HCT116 (cell line): ENCODE data around the gene SLC2A13. TPM values are rescaled to one million over a fixed set of nuclear protein-coding genes. Genes with fewer than 3 reads are reported as not detected.

ENCODE experiments used
- ATAC-seq: fragments of 200-7000 bp; cut with Tn5 transposase; 2 replicates; pipeline ENCODE4 v1.9.1; 2020; ENCODE audit warnings: mild to moderate bottlenecking, moderate library complexity
- BruUV-seq: library from RNA; stranded (reverse); fragments of 400-500 nt; replicated peaks from 2 replicates; lab custom pipeline; 2021; lab: Mats Ljungman, UMichigan
- CTCF ChIA-PET: fragments of 300-600 bp; sonication (Branson Sonifier 250); formaldehyde crosslinking; loops from one replicate; lab custom pipeline; 2021; ENCODE audit warnings: antibody characterized with exemption; lab: Charles Lee
- POLR2A ChIA-PET: fragments of 300-600, 350-600 bp; sonication (Branson Sonifier 250); formaldehyde crosslinking; loops from one replicate; lab custom pipeline; 2021; ENCODE audit warnings: antibody characterized with exemption; lab: Charles Lee
- RAD21 ChIA-PET, 2 experiments: fragments of 300-600 bp; sonication (Branson Sonifier 250); formaldehyde crosslinking; loops; one replicate each; lab custom pipeline; 2023; ENCODE audit warnings: low total read pairs in 2 of 2; ENCODE audit not compliant: uncharacterized antibody in 2 of 2, unreplicated experiment in 2 of 2, low non-redundant PET in 1 of 2; lab: Charles Lee
- DNase-seq: peaks from one replicate; pipeline ENCODE4 v3.0.0-alpha.2; 2010; ENCODE audit warnings: low read depth, low spot score
- H2AFZ ChIP-seq: fragments of 200-600 bp; shearing (Covaris generic), sonication (generic); 2 replicates; pipeline ENCODE4 v1.6.1; 2017; ENCODE audit warnings: low read depth, mixed run types, mixed read lengths, antibody characterized with exemption, low read length; ENCODE audit not compliant: poor library complexity, severe bottlenecking
- H3K27ac ChIP-seq: 2 replicates; pipeline ENCODE4 v1.5.1; 2012; ENCODE audit warnings: low read depth, low read length
- H3K27me3 ChIP-seq: fragments of 200-600 bp; sonication (generic); 2 replicates; pipeline ENCODE4 v1.6.1; 2016; ENCODE audit warnings: mixed run types, low read length, mixed read lengths; ENCODE audit not compliant: insufficient read depth
- H3K36me3 ChIP-seq, 2 experiments: fragments of 200-500 bp in 1 of 2; fragments of 200-600 bp in 1 of 2; sonication (Bioruptor generic) in 1 of 2; sonication (generic) in 1 of 2; 2 replicates each; pipeline versions ENCODE4 v1.5.1 to v1.6.1; 2014 to 2016; ENCODE audit warnings: low read length in 2 of 2, inconsistent platforms in 1 of 2, mixed read lengths in 1 of 2, mixed run types in 1 of 2; ENCODE audit not compliant: insufficient read depth in 2 of 2, control insufficient read depth in 1 of 2
- H3K4me1 ChIP-seq, 2 experiments: fragments of 200-600 bp in 1 of 2; sonication (generic) in 1 of 2; 2 replicates each; pipeline versions ENCODE4 v1.5.1 to v1.6.1; 2012 to 2017; ENCODE audit warnings: low read length in 2 of 2, inconsistent platforms in 1 of 2, mild to moderate bottlenecking in 1 of 2, mixed read lengths in 1 of 2, mixed run types in 1 of 2, moderate library complexity in 1 of 2; ENCODE audit not compliant: insufficient read depth in 2 of 2, control insufficient read depth in 1 of 2
- H3K4me2 ChIP-seq: fragments of 200-600 bp; sonication (generic); 2 replicates; pipeline ENCODE4 v1.6.1; 2017; ENCODE audit warnings: mixed run types, low read length, mixed read lengths
- H3K4me3 ChIP-seq, 2 experiments: fragments of 200-600 bp in 1 of 2; sonication (generic) in 1 of 2; replicated peaks in 1 of 2; 2 replicates each; pipeline ENCODE4 v1.5.1; 2011 to 2016; ENCODE audit warnings: low read length in 2 of 2, control low read depth in 1 of 2, low read depth in 1 of 2, mild to moderate bottlenecking in 1 of 2, mixed read lengths in 1 of 2, mixed run types in 1 of 2
- H3K79me2 ChIP-seq: fragments of 200-600 bp; sonication (generic); 2 replicates; pipeline ENCODE4 v1.6.1; 2017; ENCODE audit warnings: mild to moderate bottlenecking, mixed run types, low read length, moderate library complexity, mixed read lengths; ENCODE audit not compliant: insufficient read depth
- H3K9ac ChIP-seq: fragments of 200-600 bp; sonication (generic); 2 replicates; pipeline ENCODE4 v1.6.1; 2016; ENCODE audit warnings: low read length, mixed read lengths
- H3K9me2 ChIP-seq: fragments of 200-600 bp; sonication (generic), shearing (Covaris generic); 2 replicates; pipeline ENCODE4 v1.6.1; 2017; ENCODE audit warnings: mixed run types, mild to moderate bottlenecking, moderate library complexity; ENCODE audit not compliant: insufficient read depth
- H3K9me3 ChIP-seq, 2 experiments: fragments of 200-500 bp in 1 of 2; fragments of 200-600 bp in 1 of 2; sonication (Bioruptor generic) in 1 of 2; sonication (generic) in 1 of 2; 2 replicates each; pipeline ENCODE4 v1.6.1; 2014 to 2017; ENCODE audit warnings: low read length in 2 of 2, mixed read lengths in 2 of 2, inconsistent platforms in 1 of 2, low read depth in 1 of 2, mild to moderate bottlenecking in 1 of 2, mixed run types in 1 of 2, moderate library complexity in 1 of 2; ENCODE audit not compliant: control insufficient read depth in 1 of 2, insufficient read depth in 1 of 2
- H4K20me1 ChIP-seq: fragments of 200-600 bp; sonication (generic), shearing (Covaris generic); 2 replicates; pipeline ENCODE4 v1.6.1; 2017; ENCODE audit warnings: mixed run types, mild to moderate bottlenecking, moderate library complexity; ENCODE audit not compliant: insufficient read depth
- ATF3 ChIP-seq: IDR thresholded peaks from 2 replicates; pipeline ENCODE4 v1.6.1; 2012
- CBX3 ChIP-seq: IDR thresholded peaks from 2 replicates; pipeline ENCODE4 v1.6.1; 2012; ENCODE audit warnings: low read depth
- ELF1 ChIP-seq: IDR thresholded peaks from 2 replicates; pipeline ENCODE4 v1.6.1; 2012; ENCODE audit warnings: low read depth, borderline replicate concordance
- EZH2 ChIP-seq: fragments of 200-600 bp; sonication (generic); IDR thresholded peaks from 2 replicates; pipeline ENCODE4 v1.6.1; 2017; ENCODE audit warnings: antibody characterized with exemption, mixed run types
- EZH2phosphoT487 ChIP-seq: fragments of 200-600 bp; IDR thresholded peaks from 2 replicates; pipeline ENCODE4 v1.6.1; 2018; ENCODE audit warnings: antibody characterized with exemption, borderline replicate concordance
- FOSL1 ChIP-seq: IDR thresholded peaks from 2 replicates; pipeline ENCODE4 v1.6.1; 2012; ENCODE audit warnings: low read depth
- JUND ChIP-seq: IDR thresholded peaks from 2 replicates; pipeline ENCODE4 v1.6.1; 2012
- MAX ChIP-seq: IDR thresholded peaks from 2 replicates; pipeline ENCODE4 v1.6.1; 2012
- POLR2AphosphoS5 ChIP-seq: IDR thresholded peaks from 2 replicates; pipeline ENCODE4 v1.6.1; 2011; ENCODE audit warnings: mild to moderate bottlenecking, low read depth, low read length, moderate library complexity
- RAD21 ChIP-seq: IDR thresholded peaks from 2 replicates; pipeline ENCODE4 v1.6.1; 2012; ENCODE audit warnings: low read depth, mild to moderate bottlenecking
- SIN3A ChIP-seq: IDR thresholded peaks from 2 replicates; pipeline ENCODE4 v1.6.1; 2012; ENCODE audit warnings: low read depth
- SP1 ChIP-seq: IDR thresholded peaks from 2 replicates; pipeline ENCODE4 v1.6.1; 2012; ENCODE audit warnings: low read depth
- SRF ChIP-seq: IDR thresholded peaks from 2 replicates; pipeline ENCODE4 v1.6.1; 2012; ENCODE audit warnings: low read depth
- TCF7L2 ChIP-seq: IDR thresholded peaks from 2 replicates; pipeline ENCODE4 v1.7.0; 2011; ENCODE audit warnings: borderline replicate concordance, inconsistent platforms; ENCODE audit not compliant: insufficient read depth, insufficient read length; ENCODE audit errors: extremely low read depth
- ZBTB33 ChIP-seq: IDR thresholded peaks from 2 replicates; pipeline ENCODE4 v1.6.1; 2011; ENCODE audit warnings: mild to moderate bottlenecking, low read length, moderate library complexity; ENCODE audit not compliant: insufficient replicate concordance; ENCODE audit errors: extremely low read depth
- ZNF274 ChIP-seq: fragments of 200-500 bp; sonication (Bioruptor generic); IDR thresholded peaks from 2 replicates; pipeline ENCODE4 v1.6.1; 2014; ENCODE audit warnings: mild to moderate bottlenecking, low read depth, low read length, inconsistent platforms
- intact Hi-C: fragments of 100-400 bp; cut with micrococcal nuclease; formaldehyde crosslinking; loops from 2 replicates; pipeline ENCODE4 v1.10.0; 2022
- total RNA-seq: library from RNA; stranded (reverse); gene quantifications from one replicate; pipeline ENCODE4 v1.2.1, GENCODE V29; 2021; ENCODE audit not compliant: unreplicated experiment

The SLC2A13 gene
- total RNA-seq, 1 experiment from 2014 or later, result 6.8 TPM

- Histone ChIP-seq H3K27ac (no peak overlapping the region), H3K4me1 (no peaks in the 10 kb centered on the region), H3K4me2 (no peak overlapping the region), H3K9me3 (no peaks in the 10 kb centered on the region), H3K4me3 (no peak overlapping the region)
- ChIA-PET RAD21 (no interaction called here), CTCF (no interaction called here)
- intact Hi-C loops, result no loop called here
- DNase-seq, result no peak
- TF ChIP-seq ZNF274 (no peak), TCF7L2 (no peak), EZH2phosphoT487 (no peak), SRF (no peak), CBX3 (no peak), RAD21 (no peak), ATF3 (no peak), SIN3A (no peak), MAX (no peak), FOSL1 (no peak), POLR2AphosphoS5 (no peak), JUND (no peak)
- TF ChIP-seq, all 23 proteins: peak for 0
- Histone ChIP-seq H3K27me3 (no peaks in the 10 kb centered on the region), H3K79me2 (no peaks in the 10 kb centered on the region), H3K9me2 (no peaks in the 10 kb centered on the region), H4K20me1 (no peaks in the 10 kb centered on the region), H2AFZ (no peak overlapping the region), H3K9ac (no peak overlapping the region), H3K36me3 (no peaks in the 10 kb centered on the region)
- BruUV-seq, result no TSS peak
- POLR2A ChIA-PET, result no interaction called here
- no peak for ATAC-seq
Observed at GRCh38 chr12:39984670-39985069, 121.2 kb downstream of the SLC2A13 start.

- Histone ChIP-seq H3K9ac (no peak overlapping the region), H4K20me1 (no peaks in the 10 kb centered on the region), H3K27me3 (no peaks in the 10 kb centered on the region), H3K4me1 (no peaks in the 10 kb centered on the region), H3K9me2 (no peaks in the 10 kb centered on the region), H3K27ac (no peak overlapping the region), H2AFZ (no peak overlapping the region), H3K4me3 (no peak overlapping the region), H3K4me2 (no peak overlapping the region), H3K36me3 (no peaks in the 10 kb centered on the region), H3K9me3 (no peaks in the 10 kb centered on the region), H3K79me2 (no peaks in the 10 kb centered on the region)
- ATAC-seq (no peak), DNase-seq (no peak)
- ChIA-PET POLR2A (no interaction called here), RAD21 (no interaction called here), CTCF (no interaction called here)
- intact Hi-C loops, result no loop called here
- BruUV-seq, result no TSS peak
- TF ChIP-seq ZBTB33, result no peak
- no peak for TF ChIP-seq ELF1
- TF ChIP-seq CBX3, result no peak
- TF ChIP-seq SP1, result no peak
- TF ChIP-seq EZH2, result no peak
- no peak for TF ChIP-seq JUND
- no peak for TF ChIP-seq MAX
- no peak for TF ChIP-seq RAD21
- TF ChIP-seq SRF, result no peak
- no peak for TF ChIP-seq SIN3A
- TF ChIP-seq ZNF274, result no peak
- no peak for TF ChIP-seq TCF7L2
Observed at GRCh38 chr12:39975374-39975918, 130.4 kb downstream of the SLC2A13 start.
